HG02759 (cell line): ENCODE results near the gene GBF1.

Experiments used
- ATAC-seq: cut with Tn5 transposase; IDR thresholded peaks from one replicate; pipeline ENCODE4 v1.9.1; 2021; ENCODE audit warnings: mild to moderate bottlenecking, moderate library complexity; ENCODE audit not compliant: unreplicated experiment

Gene GBF1

DNA sequence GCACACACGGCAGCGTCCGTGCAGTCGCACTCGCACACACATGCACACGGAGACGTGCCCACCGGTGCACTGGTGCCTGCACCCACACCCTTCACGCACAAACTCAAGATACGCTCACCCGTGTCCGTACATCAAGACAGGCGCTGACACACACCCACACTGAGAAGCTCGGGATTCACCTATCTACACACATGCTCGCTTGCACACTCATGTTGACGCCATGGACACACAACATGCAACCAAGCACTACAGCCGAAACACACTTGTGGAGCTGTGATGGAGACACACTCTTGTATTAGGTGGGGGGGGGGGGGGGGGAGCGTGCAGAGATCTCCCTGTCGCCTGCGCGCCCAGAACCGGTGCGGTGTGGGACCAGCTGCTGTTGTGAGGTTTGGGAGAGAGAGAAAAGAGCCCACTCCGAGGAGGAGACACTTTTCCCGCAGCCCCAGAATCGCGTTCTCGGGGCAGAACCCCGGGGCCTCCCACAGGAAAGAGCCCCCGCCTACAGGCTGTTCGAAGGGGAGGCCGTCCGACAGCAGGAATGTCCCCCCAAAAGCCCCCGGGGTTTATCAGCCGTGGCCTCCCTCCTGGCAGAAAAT lies 149.6 kb downstream of the GBF1 start:
- ATAC-seq = peak; percentile 1

DNA sequence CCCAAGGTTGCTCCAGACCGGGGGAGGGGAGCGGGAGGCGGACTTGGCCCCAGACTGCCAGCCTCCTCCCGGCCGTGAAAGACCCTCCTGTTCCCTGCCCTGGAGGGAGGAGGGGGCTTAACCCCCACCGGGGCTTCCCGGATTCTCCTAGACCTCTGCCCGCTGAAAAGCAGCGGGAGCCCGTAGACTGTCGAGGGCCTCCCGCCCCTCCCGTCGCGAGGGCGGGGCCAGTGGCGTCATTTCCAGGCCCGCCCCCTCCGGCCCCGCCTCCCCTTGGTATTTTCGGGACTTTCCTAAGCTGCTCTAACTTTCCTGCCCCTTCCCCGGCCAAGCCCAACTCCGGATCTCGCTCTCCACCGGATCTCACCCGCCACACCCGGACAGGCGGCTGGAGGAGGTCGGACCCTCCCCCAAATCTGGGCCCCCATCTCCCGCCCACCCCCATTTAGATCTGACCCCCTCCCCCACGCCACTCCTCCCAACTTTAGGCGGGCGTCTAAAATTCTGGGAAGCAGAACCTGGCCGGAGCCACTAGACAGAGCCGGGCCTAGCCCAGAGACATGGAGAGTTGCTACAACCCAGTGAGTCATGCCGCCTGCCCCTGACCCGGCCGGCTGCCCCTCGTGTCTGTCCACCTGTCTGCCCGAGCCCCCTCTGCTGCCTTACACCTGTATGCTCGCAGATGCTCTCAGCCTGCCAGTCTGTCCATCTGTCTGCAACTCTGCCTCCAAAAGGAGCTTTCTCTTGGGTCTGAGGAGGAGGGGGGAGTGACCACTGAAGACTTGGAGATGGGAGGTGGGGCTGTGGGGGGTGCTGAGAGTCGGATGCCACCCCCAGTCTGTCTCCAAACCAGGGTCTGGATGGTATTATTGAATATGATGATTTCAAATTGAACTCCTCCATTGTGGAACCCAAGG lies 150.3 kb downstream of the GBF1 start, which contains the start of gene NFKB2:
TSS of gene NFKB2 (plus strand) at position 306 of the 917 bp plus-strand sequence. CDS start at position 561, 255 bp downstream.
- peak; percentile 34 for ATAC-seq

DNA sequence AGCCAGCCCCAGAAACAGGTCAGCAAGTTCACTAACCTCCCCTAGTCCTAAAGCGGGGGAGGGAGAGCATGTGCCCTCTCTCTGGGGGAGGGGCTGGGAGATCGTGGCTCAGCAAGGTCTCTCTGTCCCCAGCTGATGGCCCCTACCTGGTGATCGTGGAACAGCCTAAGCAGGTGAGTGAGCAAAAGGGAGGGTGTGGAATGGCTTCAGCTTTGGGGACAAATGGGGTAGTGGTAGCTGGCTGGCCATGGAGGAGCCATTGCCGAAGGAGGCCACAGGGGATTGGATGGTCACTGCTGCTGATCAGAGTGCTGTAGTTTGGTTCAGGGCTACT lies 151.0 kb downstream of the GBF1 start:
- ATAC-seq = no peak

DNA sequence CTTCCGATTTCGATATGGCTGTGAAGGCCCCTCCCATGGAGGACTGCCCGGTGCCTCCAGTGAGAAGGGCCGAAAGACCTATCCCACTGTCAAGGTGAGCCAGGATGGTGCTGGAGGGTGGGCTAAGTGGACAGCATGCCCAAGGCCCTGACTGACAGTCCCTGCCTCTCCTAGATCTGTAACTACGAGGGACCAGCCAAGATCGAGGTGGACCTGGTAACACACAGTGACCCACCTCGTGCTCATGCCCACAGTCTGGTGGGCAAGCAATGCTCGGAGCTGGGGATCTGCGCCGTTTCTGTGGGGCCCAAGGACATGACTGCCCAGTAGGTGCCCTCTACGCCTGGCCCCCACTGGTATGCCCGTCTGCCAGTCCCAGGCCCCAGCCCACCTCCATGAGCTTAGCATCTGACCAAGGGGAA lies 151.4 kb downstream of the GBF1 start:
- ATAC-seq = no peak

DNA sequence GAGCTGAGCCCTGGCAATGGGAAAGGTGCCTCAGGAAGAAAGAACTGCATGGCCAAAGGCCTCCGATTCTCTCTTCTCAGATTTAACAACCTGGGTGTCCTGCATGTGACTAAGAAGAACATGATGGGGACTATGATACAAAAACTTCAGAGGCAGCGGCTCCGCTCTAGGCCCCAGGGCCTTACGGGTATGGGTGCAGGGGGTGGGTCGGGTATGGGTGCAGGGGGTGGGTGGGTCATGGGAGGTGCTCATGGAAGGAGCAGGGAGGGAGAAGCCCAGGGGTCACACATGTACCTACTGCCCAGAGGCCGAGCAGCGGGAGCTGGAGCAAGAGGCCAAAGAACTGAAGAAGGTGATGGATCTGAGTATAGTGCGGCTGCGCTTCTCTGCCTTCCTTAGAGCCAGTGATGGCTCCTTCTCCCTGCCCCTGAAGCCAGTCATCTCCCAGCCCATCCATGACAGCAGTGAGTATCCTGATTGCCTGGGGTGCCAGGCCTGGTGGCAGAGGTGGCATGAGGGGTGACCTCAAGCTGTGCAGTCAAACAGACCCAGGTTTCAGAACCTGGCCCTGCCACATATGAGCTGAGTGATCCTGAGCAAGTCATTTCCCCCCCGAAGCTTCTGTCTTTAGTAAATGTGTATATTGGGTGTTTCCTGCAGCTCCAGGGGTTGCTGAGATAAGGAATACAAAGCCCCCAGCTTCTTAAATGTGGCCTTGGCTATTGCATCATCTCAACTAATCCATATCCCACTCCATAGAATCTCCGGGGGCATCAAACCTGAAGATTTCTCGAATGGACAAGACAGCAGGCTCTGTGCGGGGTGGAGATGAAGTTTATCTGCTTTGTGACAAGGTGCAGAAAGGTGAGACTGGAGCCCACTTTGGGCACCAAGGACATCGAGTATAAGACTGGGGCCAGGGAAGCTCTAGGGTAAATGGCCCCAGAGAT lies 152.2 kb downstream of the GBF1 start:
- ATAC-seq = no peak

DNA sequence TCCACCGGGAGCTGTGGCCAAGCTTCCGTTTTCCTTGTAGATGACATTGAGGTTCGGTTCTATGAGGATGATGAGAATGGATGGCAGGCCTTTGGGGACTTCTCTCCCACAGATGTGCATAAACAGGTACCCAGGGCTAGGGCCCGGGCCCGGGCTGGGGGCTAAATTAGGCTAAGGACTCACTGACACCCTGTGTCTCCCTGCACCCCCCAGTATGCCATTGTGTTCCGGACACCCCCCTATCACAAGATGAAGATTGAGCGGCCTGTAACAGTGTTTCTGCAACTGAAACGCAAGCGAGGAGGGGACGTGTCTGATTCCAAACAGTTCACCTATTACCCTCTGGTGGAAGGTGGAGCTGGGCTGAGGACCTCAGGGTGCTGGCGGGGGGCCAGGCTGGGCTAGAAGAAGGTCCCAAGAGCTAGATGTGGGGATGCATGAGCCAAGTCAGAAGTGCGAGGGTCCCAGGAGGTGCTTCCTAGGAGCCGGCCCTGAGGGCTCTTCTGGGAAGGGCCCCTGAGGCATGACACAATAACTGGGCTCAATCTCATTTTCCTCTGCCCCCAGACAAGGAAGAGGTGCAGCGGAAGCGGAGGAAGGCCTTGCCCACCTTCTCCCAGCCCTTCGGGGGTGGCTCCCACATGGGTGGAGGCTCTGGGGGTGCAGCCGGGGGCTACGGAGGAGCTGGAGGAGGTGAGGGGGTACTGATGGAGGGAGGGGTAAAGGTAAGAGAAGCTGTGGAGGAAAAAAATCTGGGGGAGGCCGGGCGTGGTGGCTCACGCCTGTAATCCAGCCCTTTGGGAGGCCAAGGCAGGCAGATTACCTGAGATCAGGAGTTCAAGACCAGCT lies 153.1 kb downstream of the GBF1 start:
- ATAC-seq = no peak

DNA sequence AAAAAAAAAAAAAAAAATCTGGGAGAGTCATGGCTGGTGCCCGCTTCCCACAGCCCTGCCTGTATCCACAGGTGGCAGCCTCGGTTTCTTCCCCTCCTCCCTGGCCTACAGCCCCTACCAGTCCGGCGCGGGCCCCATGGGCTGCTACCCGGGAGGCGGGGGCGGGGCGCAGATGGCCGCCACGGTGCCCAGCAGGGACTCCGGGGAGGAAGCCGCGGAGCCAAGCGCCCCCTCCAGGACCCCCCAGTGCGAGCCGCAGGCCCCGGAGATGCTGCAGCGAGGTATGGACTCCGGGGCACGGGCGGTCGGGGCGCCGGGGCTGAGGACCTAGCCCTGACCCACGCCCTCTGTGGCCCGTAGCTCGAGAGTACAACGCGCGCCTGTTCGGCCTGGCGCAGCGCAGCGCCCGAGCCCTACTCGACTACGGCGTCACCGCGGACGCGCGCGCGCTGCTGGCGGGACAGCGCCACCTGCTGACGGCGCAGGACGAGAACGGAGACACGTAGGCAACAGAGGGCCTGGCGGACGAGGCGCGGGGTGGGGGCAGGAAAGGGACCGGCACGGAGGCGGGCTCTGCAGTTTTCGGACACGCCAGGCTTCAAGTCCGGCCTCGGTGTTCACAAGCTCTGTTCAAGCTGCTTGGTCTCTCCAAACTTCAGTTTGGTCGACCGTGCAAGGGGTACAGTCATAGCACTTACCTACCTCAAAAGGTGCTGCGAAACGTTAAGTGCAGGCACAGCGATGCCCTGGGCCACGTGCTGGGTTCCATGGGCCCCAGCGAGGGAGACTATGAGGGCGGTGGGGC lies 154.1 kb downstream of the GBF1 start:
- peak; percentile 52 for ATAC-seq

DNA sequence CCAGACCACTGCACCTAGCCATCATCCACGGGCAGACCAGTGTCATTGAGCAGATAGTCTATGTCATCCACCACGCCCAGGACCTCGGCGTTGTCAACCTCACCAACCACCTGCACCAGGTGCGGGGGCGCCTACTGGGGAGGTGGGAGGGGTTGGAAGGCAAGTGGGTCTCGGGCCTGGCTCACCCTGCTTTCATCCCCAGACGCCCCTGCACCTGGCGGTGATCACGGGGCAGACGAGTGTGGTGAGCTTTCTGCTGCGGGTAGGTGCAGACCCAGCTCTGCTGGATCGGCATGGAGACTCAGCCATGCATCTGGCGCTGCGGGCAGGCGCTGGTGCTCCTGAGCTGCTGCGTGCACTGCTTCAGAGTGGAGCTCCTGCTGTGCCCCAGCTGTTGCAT lies 154.7 kb downstream of the GBF1 start:
- no peak for ATAC-seq

DNA sequence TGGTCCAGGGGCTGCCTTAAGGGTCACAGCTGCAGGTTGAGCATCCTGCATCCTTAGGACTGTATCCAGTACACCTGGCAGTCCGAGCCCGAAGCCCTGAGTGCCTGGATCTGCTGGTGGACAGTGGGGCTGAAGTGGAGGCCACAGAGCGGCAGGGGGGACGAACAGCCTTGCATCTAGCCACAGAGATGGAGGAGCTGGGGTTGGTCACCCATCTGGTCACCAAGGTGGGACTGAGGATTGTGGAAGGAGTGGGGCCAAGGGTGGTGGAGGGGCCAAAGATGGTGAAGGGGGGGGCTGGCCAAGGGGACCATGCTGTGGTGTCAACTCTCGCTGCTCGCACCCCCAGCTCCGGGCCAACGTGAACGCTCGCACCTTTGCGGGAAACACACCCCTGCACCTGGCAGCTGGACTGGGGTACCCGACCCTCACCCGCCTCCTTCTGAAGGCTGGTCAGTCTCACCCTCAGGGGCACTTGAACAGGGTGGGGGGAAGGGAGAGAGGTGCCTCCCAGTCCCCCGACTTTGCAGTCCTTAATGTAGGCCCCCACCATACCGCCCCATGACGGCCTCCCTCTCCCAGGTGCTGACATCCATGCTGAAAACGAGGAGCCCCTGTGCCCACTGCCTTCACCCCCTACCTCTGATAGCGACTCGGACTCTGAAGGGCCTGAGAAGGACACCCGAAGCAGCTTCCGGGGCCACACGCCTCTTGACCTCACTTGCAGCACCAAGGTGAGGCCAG lies 155.4 kb downstream of the GBF1 start:
- no peak for ATAC-seq

DNA sequence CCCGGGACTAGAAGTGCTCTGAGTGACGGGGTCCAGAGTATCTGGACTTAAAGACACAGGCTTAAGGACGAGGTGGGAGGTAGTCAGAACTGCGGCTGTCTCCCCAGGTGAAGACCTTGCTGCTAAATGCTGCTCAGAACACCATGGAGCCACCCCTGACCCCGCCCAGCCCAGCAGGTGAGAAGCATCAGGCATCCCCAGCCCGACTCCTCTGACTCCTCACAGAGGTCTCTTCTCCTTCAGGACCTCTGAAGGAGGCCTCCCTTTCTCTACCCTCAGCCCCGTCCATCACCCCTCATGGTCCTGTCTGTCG lies 156.0 kb downstream of the GBF1 start:
- ATAC-seq = no peak

DNA sequence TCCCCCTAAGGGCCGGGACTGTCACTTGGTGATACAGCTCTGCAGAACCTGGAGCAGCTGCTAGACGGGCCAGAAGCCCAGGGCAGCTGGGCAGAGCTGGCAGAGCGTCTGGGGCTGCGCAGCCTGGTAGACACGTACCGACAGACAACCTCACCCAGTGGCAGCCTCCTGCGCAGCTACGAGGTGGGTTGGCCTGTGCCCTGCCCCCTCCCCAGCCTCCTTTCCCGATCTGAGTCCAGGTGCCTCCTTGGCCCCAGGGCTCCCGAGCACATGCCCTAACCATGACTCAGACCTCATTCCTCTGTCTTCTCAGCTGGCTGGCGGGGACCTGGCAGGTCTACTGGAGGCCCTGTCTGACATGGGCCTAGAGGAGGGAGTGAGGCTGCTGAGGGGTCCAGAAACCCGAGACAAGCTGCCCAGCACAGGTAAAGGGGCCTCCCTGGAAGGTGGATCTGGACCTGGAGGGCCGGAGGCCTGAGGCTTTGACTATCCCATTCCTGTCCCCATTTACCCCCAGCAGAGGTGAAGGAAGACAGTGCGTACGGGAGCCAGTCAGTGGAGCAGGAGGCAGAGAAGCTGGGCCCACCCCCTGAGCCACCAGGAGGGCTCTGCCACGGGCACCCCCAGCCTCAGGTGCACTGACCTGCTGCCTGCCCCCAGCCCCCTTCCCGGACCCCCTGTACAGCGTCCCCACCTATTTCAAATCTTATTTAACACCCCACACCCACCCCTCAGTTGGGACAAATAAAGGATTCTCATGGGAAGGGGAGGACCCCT lies 156.6 kb downstream of the GBF1 start:
- no peak for ATAC-seq

DNA sequence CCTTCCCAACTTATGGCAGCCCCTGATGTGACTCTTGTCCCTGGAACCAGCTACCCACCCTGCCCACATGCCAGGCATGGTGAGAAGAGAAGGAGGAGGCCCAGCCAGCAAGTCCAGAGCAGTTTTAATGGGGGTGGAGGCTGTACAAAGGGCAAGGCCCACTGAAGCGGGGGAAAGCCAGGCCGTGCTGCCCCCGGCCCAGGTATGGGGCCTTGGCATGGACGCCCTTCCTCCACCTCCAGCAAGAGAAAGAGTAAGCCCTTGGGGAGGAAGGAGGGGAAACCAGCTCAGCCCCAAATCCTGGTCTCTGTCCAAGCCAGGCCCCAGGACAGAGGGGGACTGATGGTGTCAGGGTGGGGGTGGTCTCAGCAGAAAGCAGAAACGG lies 157.2 kb downstream of the GBF1 start:
- no peak for ATAC-seq

DNA sequence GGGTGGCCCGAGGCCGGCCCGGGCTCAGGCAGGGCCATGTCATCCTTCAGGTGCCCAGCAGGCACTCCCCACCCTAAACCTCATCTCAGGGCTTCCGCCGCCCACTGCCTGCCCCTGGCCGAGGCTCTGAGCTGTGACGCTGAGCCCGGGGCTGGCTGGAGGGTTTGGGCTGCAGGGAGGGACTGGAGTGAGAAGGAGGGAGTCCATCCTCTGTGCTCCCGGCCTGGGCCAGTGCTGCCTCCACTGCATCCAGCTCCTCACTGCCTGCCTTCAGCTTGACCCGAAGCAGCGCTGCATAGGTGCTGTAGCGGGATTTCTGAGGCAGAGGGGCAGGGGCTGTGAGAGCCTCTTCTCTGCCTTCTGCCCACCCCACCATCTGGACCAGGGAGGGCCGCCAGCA lies 157.8 kb downstream of the GBF1 start:
- ATAC-seq = no peak

DNA sequence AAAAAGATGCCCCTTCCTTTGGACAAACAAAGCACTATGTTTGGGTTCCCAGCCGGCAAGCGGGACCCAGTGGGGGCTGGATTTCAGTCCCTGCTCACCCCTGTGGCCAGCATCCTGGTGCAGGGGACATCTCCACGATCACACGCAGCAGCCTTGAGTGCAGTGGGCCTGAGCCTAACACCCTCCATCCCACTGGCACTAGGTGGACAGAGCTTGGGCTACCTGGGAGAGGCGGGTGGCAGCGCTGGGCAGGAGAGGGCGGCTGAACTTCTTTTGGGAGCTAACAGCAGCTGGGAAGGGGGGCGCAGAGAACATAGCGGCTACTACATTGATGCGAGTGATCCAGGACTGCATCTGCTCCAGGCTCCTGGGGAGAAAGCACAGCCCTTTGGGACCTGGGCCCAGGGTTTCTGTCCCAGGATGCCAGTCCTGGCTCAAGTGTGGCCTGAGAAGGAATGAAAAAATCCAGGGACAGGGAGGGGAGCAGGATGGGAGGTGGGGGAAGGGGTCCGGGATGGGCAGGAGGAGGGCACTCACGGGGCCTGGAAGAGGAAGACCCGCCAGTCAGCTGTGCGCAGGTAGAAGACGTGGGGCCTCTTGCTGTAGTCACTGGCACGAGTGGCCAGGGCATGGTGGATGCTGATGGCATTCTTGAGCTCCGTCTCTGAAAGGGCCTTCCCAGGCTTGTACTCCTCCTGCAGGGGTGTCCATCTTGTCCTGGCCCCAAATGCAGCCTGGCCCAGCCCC lies 159.2 kb downstream of the GBF1 start:
- ATAC-seq = no peak

DNA sequence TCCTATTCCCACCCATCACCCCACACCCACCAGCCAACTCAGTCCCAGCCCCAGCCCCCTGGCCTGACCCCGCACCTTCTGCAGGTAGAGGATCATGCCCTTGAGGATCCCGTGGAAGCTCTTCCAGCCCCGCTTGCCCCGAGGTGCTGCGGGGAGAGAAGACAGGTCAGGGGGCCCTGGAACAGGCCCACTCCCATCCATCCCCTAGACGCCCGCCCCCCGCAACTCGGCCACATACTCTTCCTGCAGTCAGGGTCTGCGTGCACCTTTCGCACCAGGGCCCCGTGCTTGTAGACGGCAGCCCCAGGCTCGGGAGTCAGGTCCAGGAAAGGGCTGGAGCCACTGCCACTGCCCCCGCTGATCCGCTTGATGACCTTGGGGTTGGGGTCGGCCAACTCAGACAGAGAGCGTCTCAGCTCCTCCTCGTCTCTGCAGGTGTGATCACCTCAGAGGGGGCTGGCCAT lies 159.8 kb downstream of the GBF1 start:
- ATAC-seq = no peak

DNA sequence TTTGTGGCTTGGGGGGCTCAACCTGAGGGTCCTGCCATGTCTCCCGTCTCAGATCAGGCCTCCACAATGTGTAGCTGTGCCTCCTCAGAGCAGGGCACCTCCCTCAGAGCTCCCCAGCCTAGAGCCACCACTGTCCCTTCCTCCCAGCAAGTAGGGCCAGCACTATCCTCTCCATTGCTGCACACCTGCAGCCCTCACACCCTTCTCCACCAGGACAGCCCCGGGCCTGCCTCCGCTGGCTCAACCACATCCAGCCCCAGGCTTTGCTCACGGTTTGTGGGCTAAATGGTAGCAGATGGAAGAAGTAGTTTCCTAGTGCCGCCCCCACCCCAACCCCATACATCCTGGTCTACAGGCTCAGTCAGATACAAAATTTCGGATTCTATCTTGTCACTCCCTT lies 160.3 kb downstream of the GBF1 start:
- ATAC-seq = no peak

DNA sequence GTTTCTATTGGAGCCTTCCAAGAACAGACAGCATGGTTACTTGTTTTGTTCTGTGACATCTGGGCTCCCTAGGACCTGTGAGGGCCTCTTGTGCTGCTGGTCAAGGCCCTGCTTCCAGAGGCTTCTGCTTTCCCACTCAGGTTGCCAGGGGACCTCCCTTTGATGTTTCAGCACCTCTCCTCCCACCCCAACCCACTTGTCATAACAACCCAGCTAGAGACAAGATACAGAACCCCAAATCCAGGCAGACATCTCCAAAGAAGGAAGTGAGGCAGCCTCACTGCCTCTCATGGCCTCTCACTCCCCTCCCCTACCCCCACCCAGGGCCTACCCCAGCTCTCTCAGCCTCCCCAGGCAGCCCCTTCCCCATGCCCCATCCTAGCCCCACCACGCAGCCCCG lies 161.5 kb downstream of the GBF1 start:
- ATAC-seq = no peak
